Astrocyte of the cerebellum (primary cell): ENCODE results near the gene PTPN7.

Source experiments
- DNase-seq: peaks from one replicate; pipeline ENCODE4 v3.0.0-alpha.2; 2011; ENCODE audit warnings: low read depth
- H3K4me3 ChIP-seq: 2 replicates; pipeline ENCODE4 v1.5.1; 2011; ENCODE audit warnings: mild to moderate bottlenecking, low read depth, low read length, moderate library complexity
- in situ Hi-C: cut with HindIII; loops from 2 replicates; pipeline ENCODE4 v1.10.0; 2017; ENCODE audit warnings: low sequenced_read_pairs
- TF ChIP-seq, protein P1 (sequence below): IDR thresholded peaks from 2 replicates; pipeline ENCODE4 v1.5.1; 2012; ENCODE audit warnings: low read length, low read depth, moderate library complexity, mild to moderate bottlenecking; ENCODE audit errors: missing control alignments

Gene PTPN7

DNA sequence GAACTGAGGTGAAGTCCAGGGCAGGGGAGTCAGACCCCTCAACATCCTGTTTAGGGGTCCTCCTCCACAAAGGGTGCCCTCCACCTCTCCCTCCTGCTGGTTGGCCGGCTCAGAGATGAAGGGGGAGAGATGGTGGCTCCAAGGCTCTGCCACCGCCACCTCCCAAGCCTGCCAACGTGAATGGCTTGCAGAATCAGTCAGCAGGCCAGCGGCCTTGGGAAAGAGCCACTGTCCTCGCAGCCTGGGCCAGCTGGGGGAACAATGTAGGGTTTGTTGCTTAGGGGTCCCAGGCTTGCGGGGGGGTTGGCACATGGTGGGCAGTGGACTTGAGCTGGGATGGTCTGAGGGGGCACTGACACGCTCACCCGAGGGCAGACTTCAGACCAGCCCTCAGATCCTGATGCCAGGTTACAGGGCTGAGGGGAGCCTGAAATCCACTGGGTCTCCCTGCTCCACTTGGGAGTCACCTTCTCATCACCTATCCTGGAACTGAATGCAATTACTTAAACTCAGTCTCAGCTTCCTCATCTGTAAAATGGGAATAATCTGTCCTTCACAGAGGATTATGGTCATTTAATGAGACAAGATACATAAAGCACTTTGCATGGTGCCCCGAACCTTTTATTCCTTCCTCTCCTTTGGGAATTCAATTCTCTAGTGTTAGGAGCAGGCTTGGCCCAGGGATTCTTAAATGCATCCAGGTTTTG is 29.4 kb downstream of the PTPN7 start:
- in situ Hi-C loops, result no loop called here
- TF ChIP-seq, protein P1, sequence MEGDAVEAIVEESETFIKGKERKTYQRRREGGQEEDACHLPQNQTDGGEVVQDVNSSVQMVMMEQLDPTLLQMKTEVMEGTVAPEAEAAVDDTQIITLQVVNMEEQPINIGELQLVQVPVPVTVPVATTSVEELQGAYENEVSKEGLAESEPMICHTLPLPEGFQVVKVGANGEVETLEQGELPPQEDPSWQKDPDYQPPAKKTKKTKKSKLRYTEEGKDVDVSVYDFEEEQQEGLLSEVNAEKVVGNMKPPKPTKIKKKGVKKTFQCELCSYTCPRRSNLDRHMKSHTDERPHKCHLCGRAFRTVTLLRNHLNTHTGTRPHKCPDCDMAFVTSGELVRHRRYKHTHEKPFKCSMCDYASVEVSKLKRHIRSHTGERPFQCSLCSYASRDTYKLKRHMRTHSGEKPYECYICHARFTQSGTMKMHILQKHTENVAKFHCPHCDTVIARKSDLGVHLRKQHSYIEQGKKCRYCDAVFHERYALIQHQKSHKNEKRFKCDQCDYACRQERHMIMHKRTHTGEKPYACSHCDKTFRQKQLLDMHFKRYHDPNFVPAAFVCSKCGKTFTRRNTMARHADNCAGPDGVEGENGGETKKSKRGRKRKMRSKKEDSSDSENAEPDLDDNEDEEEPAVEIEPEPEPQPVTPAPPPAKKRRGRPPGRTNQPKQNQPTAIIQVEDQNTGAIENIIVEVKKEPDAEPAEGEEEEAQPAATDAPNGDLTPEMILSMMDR, result no peak
- no peak for DNase-seq
- no peak overlapping the region for H3K4me3 ChIP-seq

DNA sequence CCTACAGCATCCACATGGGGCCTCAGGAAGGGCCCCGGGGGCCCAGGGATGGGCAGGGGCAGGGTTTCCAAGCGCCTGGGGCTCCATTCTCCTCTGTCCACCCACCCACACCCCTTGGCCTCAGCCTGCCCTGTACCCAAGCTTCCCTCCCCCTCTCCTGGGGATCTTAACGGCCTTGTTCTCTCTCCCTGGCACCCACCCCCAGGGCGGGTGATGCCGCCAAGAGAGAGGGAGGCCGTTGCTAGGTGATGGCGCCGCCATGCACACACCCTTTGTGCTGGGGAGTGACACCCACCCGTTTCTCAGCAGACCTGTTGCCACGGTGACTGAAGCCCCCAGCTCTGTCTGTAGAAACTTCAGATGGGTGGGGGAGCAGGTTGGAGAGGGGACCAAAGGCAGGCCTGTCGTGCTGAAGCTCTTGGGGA is 30.1 kb downstream of the PTPN7 start:
- in situ Hi-C loops, result no loop called here
- DNase-seq, result no peak
- H3K4me3 ChIP-seq, result no peak overlapping the region
- TF ChIP-seq, protein P1, result no peak

DNA sequence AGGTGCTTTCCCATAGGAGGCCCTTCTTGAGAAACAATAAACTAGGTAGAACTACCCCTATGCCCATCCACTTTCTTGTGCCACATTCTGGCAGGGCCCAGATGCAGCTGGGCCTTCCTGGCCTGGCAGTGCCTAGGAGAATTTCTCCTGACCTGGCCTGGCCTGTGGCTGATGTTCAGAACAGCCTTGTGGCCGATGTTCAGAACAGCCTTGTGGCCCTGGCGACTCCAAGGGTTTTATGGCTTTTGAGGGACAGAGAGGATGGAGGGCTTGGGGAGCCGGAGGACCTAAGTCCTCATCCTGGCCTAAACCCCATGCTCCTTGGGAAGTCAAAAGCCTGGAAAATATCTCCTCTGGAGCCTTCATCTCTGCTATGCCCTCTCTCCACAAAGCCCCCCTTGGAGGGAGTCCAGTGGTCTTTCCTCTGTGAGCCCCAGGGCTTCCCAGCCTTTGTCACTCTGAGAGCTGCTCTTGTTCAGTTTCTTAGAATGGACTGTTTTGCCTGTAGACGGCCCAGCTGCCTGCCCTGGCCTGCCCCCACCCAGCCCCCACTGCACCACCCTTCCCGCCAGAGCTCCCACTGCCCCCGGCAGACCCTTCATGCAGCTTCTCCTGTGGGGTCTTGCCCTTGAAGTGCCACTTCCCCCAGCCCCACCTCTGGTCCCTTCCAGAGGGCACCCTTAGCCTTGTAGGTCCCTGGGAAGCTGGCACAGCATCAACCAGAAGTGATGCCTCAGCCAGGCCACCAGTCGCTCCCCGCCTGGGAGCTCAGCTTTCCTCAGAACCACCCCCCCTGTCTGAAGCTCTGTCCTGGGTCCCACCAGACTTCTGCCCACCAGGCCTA is 30.7 kb downstream of the PTPN7 start:
- H3K4me3 ChIP-seq, result no peak overlapping the region
- DNase-seq, result no peak
- in situ Hi-C loops, result no loop called here
- TF ChIP-seq, protein P1, result no peak

DNA sequence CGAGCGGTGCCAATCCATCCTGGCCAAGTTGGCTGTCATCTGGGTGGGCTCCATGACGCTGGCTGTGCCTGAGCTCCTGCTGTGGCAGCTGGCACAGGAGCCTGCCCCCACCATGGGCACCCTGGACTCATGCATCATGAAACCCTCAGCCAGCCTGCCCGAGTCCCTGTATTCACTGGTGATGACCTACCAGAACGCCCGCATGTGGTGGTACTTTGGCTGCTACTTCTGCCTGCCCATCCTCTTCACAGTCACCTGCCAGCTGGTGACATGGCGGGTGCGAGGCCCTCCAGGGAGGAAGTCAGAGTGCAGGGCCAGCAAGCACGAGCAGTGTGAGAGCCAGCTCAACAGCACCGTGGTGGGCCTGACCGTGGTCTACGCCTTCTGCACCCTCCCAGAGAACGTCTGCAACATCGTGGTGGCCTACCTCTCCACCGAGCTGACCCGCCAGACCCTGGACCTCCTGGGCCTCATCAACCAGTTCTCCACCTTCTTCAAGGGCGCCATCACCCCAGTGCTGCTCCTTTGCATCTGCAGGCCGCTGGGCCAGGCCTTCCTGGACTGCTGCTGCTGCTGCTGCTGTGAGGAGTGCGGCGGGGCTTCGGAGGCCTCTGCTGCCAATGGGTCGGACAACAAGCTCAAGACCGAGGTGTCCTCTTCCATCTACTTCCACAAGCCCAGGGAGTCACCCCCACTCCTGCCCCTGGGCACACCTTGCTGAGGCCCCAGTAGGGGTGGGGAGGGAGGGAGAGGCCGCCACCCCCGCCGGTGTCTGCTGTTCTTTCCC is 32.4 kb downstream of the PTPN7 start:
- no peak overlapping the region for H3K4me3 ChIP-seq
- TF ChIP-seq, protein P1, result no peak
- DNase-seq, result no peak
- in situ Hi-C loops, result no loop called here

DNA sequence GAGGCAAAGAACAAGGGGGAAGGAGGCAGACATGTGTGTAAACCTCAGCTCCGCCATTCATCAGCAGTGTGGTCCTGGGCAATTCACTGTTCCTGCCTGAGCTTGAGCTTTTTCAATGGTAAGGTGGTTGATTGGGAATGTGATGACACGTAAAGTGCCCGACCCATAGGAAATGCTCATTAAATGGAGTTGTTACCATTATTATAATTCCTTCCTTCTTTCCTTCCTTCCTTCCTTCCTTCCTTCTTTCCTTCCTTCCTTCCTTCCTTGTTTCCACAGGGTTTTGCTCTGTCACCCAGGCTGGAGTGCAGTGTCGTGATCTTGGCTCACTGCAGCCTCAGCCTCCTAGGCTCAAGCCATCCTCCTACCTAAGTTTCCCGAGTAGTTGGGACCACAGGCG is 33.3 kb downstream of the PTPN7 start:
- in situ Hi-C loops, result no loop called here
- TF ChIP-seq, protein P1, result no peak
- no peak overlapping the region for H3K4me3 ChIP-seq
- no peak for DNase-seq

DNA sequence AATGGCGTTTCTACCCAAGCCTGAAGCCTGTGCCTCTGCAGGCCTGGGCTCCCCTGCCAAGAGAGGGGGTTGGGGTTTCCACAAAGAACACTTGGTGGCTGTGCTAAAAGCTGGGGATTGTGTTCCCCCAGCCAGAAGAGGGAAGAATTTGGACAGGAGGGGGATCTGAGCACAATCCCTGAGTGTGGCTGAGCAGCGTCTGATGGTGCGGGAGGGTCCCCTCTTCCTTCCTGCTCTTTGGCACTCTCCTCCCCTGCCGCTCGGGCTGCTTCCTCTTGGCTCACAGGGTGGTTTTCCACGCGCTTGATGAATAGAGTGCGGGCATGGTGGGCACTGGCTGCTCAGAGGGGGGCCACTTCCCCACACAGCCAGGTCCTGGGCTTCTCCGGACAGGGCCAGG is 34.0 kb downstream of the PTPN7 start:
- TF ChIP-seq, protein P1, result no peak
- no peak for DNase-seq
- no peak overlapping the region for H3K4me3 ChIP-seq
- in situ Hi-C loops, result no loop called here
